Left ventricle myocardium superior (tissue), 1 donor: ENCODE measurements around the gene BTG4. TPM values are rescaled to one million over a fixed set of nuclear protein-coding genes. Genes with fewer than 3 reads are reported as not detected.

Experiments used
- ATAC-seq: fragments of 200-7000 bp; cut with Tn5 transposase; one replicate; pipeline ENCODE4 v1.9.1; 2020; ENCODE audit warnings: mild to moderate bottlenecking, moderate library complexity
- DNase-seq: peaks from one replicate; pipeline ENCODE4 v3.0.0-alpha.2; 2020
- intact Hi-C: fragments of 100-400 bp; cut with micrococcal nuclease; formaldehyde crosslinking; loops from one replicate; pipeline ENCODE4 v1.11.0; 2022
- total RNA-seq: library from RNA; stranded (reverse); fragmentation: NEBNext Ultra II Directional; extraction: Animal tissue kit (Norgen Biotek cat#: 25700); gene quantifications from one replicate; pipeline ENCODE4 v1.2.1, GENCODE V29; 2021
- donor health status: DM: no; HTN: yes; CAD: no; lungs with severe emphysema.

Gene BTG4
- total RNA-seq, 1 donor from 2014 or later, result not detected

DNA sequence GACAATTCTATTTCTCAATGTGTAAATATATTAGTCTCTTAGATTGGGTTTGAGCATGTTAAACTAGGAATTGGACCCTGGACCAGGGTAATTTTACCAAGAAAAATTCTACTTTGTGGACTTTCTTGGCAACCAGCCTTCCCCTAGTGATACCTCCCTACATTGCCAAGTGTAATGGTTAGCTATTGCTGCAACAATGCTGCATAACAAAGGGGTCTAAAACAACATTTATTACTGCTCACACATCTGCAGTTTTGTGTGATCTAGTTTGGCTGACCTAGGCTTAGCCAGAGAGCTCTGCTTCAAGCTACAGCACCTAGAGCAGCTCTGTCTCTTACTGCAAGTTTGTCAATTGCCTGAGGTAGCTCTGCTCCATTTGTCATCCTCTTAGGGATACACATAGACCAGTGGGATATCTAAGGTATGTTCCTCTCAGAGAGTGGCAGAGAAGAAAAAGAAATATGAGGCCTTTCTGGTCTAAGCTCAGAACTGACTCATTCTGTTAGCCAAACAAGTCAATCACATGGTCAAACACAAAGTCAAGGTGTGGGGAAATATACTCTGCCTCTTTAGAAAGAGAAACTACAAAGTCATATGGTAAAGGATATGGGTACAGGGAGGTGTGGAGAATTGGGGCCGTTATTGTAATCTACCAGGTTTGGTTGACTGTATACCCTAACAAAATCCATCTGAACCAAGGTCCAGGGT is 26.4 kb upstream of the BTG4 start:
- ATAC-seq, result no peak
- DNase-seq, result no peak
- intact Hi-C loops, result no loop called here

DNA sequence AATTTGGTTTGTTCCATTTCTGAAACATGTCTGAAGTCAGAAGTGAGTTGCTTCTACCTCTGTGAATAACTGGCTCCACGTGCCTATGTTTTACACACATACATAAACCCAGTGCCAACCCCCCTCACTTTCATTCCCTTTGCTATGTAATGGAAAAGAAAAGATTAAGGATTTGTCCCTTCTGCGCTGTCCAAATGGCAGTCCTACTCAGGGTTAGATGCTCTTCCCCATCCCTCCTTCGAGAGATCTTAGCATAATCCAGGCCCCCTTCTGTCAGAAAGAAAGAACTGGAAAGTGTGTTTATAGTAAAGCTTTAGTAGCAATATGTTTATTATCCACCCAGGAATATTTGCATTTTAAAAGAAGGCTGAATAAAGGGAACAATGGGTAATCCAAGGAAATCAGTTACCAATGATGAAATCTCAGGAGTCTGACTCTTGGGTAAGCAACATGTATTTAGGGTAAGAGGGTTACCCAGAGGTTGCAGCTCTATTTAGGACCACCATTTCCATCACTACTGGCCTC is 25.2 kb upstream of the BTG4 start:
- ATAC-seq (no peak), DNase-seq (no peak)
- intact Hi-C loops, result no loop called here

DNA sequence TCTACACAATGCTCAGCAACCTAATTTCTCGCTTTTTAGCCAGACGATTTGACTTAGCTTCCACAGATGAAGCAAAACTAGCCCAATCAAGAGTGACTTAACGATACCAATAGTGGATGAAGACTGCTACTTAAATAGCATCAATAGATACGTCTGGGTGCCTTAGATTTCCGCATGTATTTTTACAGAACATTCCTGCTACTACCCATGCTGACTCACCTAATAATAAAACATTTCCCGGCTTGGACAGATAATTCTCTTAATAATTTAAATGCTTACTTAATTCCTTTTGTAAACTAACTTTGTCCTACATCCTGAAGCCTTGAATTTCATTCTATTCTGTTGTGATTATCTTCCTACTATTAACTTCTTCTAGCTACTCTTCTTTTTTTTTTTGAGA is 23.1 kb upstream of the BTG4 start:
- DNase-seq, result no peak
- no peak for ATAC-seq
- intact Hi-C loops, result no loop called here

DNA sequence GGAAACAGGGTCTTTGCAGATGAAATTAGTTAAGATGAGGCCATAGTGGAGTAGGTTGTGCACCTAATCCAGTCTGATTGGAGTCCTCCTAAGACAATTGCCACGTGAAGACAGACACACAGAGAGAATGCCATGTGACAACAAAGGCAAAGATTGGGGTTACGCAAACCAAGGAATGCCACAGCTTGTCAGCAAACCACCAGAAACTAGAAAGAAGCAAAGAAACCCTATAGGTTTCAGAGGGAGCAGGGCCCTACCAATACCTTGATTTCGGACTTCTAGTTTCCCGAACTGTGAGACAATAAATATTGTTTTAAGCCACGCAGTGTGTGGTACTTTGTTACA is 20.2 kb upstream of the BTG4 start:
- no peak for ATAC-seq
- intact Hi-C loops, result no loop called here
- DNase-seq, result no peak

DNA sequence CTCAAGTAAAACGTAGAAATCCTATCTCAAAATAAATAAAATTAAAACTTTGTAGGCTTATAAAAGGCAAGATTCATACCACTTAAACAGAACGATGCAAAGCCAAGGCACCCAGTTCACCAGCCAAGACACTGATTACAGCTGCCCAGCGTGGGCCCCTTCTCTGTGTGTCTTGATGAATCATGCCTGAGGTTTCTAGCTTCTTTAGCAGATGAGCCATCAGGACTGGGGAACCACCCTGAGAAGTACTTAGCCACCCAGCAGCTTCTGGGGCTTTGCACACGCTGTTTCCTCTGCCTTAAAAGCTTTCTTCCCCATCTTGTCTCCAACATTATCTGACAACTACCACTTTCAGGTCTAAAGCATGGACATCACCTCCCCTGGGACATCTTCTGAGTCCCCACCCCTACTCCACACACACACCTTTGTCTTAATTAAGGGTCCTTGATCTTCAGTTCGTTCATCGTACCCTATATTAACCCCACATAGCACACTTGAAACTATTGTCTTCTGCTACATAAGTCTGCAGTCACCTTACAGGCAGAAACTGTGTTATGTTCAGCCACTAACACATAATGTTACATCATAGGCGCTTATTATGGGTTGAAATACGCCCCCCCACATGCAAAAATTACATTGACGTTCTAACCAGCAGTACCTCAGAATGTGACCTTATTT is 19.6 kb upstream of the BTG4 start:
- ATAC-seq (no peak), DNase-seq (no peak)
- intact Hi-C loops, result no loop called here

DNA sequence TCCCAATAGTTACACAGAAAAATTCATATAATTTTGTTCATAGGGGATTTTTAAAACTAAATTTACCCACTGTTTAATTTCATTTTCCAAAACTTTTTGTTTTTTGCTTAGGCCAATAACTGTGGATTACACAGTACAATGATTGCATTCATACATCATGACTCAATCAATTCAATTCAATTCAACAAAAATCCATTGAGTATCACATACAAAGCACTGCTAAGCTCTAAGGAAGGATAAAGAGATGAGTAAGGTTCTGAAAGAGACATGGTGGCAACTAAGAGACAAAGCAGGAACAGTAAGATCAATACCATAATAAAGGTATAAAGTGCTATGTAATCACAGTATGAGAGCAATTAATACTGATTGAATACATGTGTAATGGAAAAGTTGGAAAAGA is 18.9 kb upstream of the BTG4 start:
- intact Hi-C loops, result no loop called here
- DNase-seq, result no peak
- no peak for ATAC-seq

DNA sequence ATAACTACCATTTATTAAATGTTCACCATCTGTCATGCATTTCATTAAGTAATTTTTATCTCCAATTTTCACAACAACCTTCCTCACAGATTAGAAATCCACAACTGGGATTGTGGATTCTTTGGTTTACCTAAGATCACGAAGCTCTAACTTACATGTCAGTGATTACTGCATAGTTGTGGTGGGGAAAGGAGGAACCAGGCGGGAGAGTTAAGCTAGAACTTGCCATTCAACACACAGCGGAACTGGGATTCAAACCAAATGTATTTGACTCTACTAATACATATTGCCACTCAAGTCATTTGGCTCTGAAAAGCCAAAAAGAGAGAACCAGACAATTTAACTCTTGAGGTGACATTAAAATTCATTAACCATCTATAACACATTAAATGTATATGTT is 17.9 kb upstream of the BTG4 start:
- intact Hi-C loops, result no loop called here
- no peak for ATAC-seq
- no peak for DNase-seq

DNA sequence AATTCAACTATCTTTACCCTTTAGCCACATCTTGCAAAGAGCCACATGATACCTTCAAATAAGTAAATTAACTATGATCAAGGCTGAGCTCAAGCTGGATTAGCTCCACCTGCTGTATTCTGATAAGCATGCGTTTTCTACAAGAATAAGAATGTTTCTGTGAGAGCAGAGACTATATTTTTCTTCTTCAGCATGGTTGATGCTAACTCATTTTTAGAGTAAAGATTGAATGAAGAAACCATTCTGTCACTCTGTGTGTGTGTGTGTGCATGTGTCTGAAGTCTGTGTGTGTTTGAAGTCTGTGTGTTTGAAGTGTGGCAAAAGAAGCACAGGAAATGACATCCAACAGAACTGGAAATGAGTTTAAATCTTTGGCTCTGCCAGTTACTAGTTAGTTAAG is 16.4 kb upstream of the BTG4 start:
- DNase-seq, result no peak
- intact Hi-C loops, result no loop called here
- no peak for ATAC-seq

DNA sequence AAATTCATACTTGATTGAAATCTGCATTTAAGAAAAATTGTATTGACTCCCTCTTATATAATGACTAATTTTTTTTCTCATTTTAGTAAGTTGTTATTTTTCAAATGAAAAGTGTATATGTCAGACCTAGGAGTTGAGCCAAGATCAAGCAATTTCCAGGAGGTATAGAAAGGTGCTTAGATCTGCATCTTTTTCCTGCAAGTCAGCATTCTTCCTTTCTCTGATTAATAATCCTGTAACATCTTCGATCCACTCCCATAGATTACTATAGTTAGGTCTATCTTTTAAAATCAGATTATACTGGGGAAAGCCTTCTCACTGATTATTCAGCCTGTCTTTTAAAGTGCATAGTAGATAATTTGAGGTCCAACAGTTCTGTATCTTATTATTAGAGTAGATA is 15.1 kb upstream of the BTG4 start:
- intact Hi-C loops, result no loop called here
- DNase-seq (no peak), ATAC-seq (no peak)

DNA sequence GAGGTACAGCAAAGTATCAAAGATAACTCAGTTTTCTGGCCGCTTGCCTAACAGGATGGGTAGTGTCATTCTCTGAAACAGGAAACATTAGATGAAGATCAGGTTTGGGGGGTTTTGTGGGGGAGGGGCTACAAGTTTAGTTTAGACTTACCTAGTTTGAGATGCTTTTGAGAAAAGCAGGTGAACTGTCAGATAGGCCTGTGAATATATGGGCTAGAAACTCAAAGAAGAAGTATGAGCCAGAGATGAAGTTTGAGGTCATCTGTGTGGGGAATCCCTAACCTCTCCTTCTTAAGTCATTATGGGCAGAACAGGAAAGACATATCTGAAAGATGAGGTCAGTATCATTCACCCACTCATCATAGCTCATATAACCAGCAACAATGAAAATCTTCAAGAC is 14.3 kb upstream of the BTG4 start:
- ATAC-seq, result no peak
- intact Hi-C loops, result no loop called here
- no peak for DNase-seq

DNA sequence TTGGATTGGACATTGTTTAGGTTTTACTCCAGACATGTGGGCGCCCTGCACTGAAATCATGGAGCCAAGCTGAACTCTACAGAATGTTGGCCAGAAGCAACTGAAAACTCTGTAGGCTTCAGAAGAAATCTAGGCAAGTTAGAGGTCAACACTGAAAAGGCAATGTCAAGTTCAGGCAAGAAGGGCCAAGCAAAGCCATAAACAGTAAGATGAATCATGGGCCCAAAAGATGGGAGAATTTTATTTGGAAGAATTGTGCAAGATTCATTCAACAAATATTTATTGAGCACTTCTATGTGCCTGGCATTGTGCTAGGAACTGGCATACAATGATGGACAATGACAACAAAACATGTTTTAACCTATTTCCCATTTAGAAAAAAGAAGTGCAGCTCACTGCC is 13.3 kb upstream of the BTG4 start:
- DNase-seq (no peak), ATAC-seq (no peak)
- intact Hi-C loops, result no loop called here

DNA sequence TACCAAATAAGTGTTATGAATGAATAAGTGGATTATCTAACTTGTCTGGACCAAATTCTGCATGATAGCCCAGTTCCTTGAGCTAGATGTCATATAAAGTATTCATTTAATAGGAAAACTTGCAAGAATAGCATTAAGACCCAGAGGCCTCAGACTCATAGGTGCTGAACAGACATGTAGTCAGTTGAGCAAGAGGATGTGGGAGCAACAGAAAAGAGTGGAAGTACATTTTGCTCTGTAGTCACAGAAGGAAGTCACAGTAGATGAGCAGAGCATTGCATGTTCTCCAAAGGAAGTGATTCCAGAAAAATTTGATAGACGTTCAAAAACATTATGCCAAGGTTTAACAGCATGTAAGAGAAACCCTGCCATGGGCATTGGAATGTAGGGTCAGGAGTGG is 11.9 kb upstream of the BTG4 start:
- ATAC-seq (no peak), DNase-seq (no peak)
- intact Hi-C loops, result no loop called here

DNA sequence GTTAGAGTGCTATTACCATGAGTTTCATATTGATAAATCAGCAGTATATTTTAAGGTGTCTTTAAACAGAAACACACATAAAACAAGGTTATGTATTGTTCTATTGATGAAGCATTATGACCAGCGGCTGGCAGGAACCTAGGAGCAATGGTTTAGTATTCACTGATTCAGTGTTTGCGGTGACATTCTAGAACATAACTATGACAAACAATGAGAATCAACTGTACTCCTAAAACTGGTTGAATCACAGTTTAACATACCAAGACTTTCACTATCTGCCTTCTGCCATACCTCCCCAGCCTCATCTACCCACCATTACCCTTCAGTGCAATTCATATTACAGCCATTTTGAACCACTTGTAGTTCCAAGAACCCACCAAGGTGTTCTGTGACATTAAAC is 11.2 kb upstream of the BTG4 start:
- ATAC-seq (no peak), DNase-seq (no peak)
- intact Hi-C loops, result no loop called here

DNA sequence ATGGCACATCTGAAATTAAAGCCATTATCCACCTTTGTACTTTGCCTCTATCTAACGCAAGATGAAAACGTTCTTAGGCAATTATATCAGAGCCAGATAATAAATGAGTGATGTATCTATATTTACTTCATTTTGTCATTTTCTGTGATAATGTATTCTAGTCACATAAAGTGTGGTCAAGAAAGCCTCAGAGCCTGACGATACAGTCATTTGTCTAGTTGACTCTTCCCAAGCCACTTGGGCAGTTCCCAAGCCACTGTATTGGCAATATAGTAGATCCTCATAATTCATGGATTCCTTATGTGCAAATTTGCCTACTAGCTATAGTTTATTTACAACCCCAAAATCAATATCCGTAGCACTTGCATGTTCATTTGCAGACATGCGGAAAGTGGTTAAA is 10.2 kb upstream of the BTG4 start:
- intact Hi-C loops, result no loop called here
- DNase-seq (no peak), ATAC-seq (no peak)

DNA sequence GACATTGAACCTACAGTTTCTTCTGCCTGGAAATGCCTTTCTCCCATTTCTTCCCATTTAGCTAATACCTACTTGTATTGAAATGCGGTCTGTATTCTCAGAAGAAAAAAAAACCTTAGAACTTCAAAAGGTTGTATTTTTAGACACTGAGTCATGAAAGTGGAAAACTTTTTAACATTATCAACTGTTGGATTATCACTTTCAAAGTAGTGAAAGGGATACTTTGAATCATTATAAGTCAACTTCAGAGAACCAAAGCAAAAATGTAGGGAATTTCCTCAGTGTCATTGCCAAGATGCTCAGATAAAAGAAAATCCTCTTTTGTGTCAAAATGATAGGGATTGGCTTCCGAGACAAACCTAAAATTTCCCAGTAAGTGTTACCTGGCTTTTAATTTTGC is 8.9 kb upstream of the BTG4 start:
- ATAC-seq, result no peak
- intact Hi-C loops, result no loop called here
- no peak for DNase-seq

DNA sequence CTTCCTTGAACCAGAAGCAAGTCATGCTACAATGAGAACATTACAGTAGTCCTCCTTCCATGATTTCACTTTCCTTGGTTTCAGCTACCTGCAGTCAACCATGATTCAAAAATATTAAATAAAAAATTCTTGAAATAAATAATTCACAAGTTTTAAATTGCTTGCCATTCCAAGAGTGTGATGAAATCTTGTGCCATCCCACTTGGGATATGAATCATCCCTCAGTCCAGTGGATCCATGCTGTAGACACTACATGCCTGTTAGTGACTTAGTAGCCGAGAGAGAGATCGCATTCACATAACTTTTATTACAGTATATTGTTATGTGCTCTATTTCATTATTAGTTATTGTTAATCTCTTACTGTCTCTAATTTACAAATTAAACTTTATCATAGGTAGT is 8.4 kb upstream of the BTG4 start:
- ATAC-seq (no peak), DNase-seq (no peak)
- intact Hi-C loops, result no loop called here

DNA sequence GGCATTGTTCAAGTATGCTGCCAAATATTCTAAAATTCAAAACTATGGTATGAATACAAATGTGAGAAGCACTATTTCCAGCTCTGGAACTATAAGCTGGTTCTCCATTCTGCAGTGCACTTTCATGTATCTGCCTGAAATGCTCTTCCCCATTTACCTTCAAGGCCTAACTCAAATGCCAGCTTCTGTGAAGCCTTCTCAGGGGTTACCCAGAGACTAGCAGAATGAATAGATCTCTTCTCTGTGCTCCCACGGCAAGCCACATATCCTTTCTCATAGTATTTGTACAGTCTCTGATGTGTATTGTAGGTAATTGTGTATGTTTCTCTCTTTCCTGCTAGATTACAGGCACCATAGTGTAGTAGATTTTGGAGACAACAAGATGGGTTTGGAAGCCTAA is 6.5 kb upstream of the BTG4 start:
- ATAC-seq (no peak), DNase-seq (no peak)
- intact Hi-C loops, result no loop called here

DNA sequence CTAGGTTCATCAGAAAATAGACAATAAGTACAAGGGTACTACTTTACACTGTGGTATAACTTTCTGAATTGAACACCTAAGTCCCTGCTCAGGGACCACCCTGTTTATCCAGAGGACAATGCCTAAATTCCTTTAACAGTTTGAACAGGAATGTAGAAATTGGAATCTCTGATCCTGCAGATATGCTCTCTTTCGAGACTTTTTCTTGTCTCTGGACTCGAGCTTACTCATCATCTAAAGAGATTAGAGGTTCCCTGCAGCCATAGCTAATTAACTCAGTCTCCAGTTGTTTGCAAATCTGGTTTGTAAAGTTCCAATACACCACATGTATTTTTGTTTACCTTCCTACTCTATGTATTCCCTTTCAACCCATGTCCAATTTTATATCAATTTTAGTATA is 3.4 kb upstream of the BTG4 start:
- ATAC-seq (no peak), DNase-seq (no peak)
- intact Hi-C loops, result no loop called here

DNA sequence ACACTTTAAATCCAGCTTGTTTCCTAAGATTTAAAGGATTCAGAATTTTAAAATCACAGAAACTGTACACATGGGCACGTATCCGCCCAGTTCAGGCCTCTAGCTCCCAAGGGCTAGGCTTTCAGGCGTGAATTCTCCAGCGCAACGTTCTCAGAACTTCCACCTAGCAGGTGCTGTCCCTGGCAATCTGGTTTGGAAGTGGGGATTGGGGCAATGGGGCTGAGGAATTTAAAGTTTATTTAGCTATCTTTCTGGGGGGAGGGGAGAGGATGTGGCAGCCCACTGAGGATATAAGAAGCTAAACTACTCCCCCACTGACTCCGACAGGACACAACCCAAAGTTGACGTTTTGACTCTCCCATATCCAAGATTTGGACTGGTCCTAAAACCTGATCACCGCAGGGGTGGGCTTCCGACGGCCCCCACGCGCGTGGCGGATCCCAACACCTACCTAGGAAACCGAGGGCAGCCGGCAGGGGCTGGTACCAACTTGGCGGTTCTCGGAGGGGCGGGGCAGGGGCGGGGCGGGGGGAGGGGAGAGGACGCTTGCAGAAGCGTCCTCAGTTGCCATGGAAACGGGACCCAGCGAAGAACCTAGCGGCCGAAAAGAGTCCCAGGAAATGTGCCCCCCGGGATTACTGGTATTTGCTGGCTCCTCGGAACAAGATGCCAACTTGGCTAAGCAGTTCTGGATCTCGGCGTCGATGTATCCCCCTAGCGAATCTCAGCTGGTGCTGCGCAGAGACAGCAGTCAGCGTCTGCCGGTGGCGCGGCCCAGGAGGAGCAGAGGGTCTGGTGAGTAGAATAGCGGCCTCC is 2.2 kb upstream of the BTG4 start, which contains the start of gene HOATZ:
TSS of gene HOATZ (plus strand) at position 563 of the 816 bp plus-strand sequence. CDS start at position 570, 7 bp downstream.
- intact Hi-C loops, result no loop called here

DNA sequence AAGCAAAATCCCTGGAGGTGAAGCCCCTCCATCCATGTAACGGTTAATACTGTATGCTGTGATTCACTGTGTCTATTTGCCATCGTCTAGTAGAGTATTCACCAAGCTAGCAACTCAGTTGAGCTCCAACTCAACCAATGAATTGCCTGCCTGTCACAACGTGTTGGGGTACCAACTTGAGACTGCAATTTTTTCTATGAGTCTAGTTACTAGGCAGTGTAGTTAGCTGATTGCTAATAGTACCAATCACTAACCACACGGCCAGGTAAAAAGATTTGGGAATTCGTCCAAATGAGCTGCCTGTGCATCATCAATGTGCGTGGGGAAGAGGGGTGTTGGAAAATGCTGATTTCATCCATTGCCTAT is 1.0 kb upstream of the BTG4 start:
- DNase-seq (no peak), ATAC-seq (no peak)

More for the DNA sequence above, 2.2 kb upstream of the BTG4 start, which contains the start of gene HOATZ:
- no peak for DNase-seq
- no peak for ATAC-seq

More for the DNA sequence above, 1.0 kb upstream of the BTG4 start:
- intact Hi-C loops, result no loop called here
